ENCODE results near the gene PRKN. TPM values are rescaled to one million over a fixed set of nuclear protein-coding genes. Genes with fewer than 3 reads are reported as not detected.

Gene PRKN
- total RNA-seq, 1 experiment from 2014 or later: 2.0 TPM

DNA sequence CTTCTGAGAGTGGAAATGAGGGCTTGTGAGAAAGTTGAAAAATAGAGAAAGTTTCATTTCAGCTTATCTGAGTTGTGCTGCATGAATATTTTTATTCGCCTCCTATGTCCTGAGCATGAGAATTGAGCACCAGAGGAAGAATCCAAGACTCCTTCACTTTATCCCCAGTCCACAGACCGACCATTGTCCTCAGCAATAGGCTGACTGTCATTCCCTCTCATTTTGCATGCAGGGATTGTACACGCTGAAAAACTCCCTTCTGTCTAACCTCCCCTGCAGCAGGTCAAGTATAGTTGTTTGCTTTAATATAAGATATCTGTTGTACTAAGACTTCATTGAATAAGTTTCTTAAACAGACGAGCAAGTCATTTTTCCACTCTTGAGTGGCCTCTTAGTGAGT, 437.6 kb downstream of the PRKN start:
- Mint-ChIP-seq H3K4me3 (no peak overlapping the region), H3K4me1 (no peaks in the 10 kb centered on the region), H3K36me3 (ENCODE audit: insufficient read depth in 1 of 3, low read depth in 3 of 3) (no peaks in the 10 kb centered on the region), H3K27me3 (ENCODE audit: low read depth) (no peaks in the 10 kb centered on the region), H3K9me3 (peaks cover 0 to 2% of the 10 kb centered on the region in 2 experiments; a peak in 1 of 5 replicates), H3K27ac (no peak overlapping the region)
- H3K79me1 ChIP-seq (ENCODE audit: insufficient read depth, low read depth, low read length, poor library complexity, severe bottlenecking): no peaks in the 10 kb centered on the region
- H3K18ac ChIP-seq (ENCODE audit: insufficient read length, low read depth, low read length): no peak overlapping the region
- TF ChIP-seq CTCF (conservative IDR thresholded peaks at IDR 0.05): no peak
- no peaks in the 10 kb centered on the region for H3K79me2 ChIP-seq (ENCODE audit: insufficient read depth, low read length)
- H2AFZ ChIP-seq (ENCODE audit: low read length): no peak overlapping the region
- no peaks in the 10 kb centered on the region for H3K23me2 ChIP-seq (ENCODE audit: insufficient read length, low read depth, low read length, poor library complexity, severe bottlenecking)
- no peaks in the 10 kb centered on the region for H4K20me1 ChIP-seq (ENCODE audit: control insufficient read depth, insufficient read depth, insufficient read length)
- no peak overlapping the region for H3T11ph ChIP-seq (ENCODE audit: low read length)
- H2BK120ac ChIP-seq (ENCODE audit: low read depth, low read length, poor library complexity, severe bottlenecking): no peak overlapping the region
- H3K4me1 ChIP-seq (ENCODE audit: insufficient read depth, low read length): no peaks in the 10 kb centered on the region
- H4K5ac ChIP-seq (ENCODE audit: insufficient read length, low read depth, low read length): no peak overlapping the region
- H3K23ac ChIP-seq (ENCODE audit: insufficient read length, low read depth, low read length): no peak overlapping the region
- H3K27ac ChIP-seq (ENCODE audit: insufficient read length, low read depth, low read length): no peak overlapping the region
- no peak overlapping the region for H3K4me2 ChIP-seq (ENCODE audit: insufficient read depth, insufficient read length, low read length)
- H4K8ac ChIP-seq (replicated peaks; ENCODE audit: insufficient read length, low read depth, low read length): no peak overlapping the region
- DNase-seq: no peak
- no peak overlapping the region for H2BK20ac ChIP-seq (ENCODE audit: low read depth, low read length, poor library complexity, severe bottlenecking)
- H3K56ac ChIP-seq (ENCODE audit: insufficient read length, low read depth, low read length): no peak overlapping the region
- WGBS (ENCODE audit: extremely low coverage, insufficient read length, low lambda C conversion rate): no CpG with 5 or more reads among the region's 4 CpGs
- H4K91ac ChIP-seq (ENCODE audit: insufficient read length, low read depth, low read length): no peak overlapping the region
- no peaks in the 10 kb centered on the region for H3K9me3 ChIP-seq (ENCODE audit: control insufficient read depth, low read depth, low read length)
- no peak overlapping the region for H2BK5ac ChIP-seq (ENCODE audit: insufficient read length, low read length)
- no peak overlapping the region for H3K14ac ChIP-seq (ENCODE audit: insufficient read depth, low read length)
- no peaks in the 10 kb centered on the region for H3K27me3 ChIP-seq (ENCODE audit: insufficient read depth, low read length)
- H2BK15ac ChIP-seq (ENCODE audit: low read depth, low read length): no peak overlapping the region
- no peak overlapping the region for H3K9ac ChIP-seq (ENCODE audit: extremely low read depth, insufficient read length, low read length)
- H3K4ac ChIP-seq (ENCODE audit: low read depth, low read length): no peak overlapping the region
- H2AK5ac ChIP-seq (ENCODE audit: insufficient read length, low read length): no peak overlapping the region
- H2BK12ac ChIP-seq (ENCODE audit: insufficient read length, low read depth, low read length): no peak overlapping the region
